ENCODE data around the gene IFNE. TPM values are rescaled to one million over a fixed set of nuclear protein-coding genes. Genes with fewer than 3 reads are reported as not detected.

The IFNE gene
- total and polyA plus RNA-seq, 2 donors (not counting 3 experiments of a cell fraction or from before 2014, with no cell fraction given) = 0.22 to 1.4 TPM

GRCh38 chr9:21513431-21513830, 31.3 kb upstream of the IFNE start:
- H3K4me2 ChIP-seq (ENCODE audit: insufficient read depth, low read length) = no peak overlapping the region
- no peak overlapping the region for H3K9ac ChIP-seq (replicated peaks; ENCODE audit: extremely low read depth, insufficient read depth, low read length)
- H3K4me3 ChIP-seq (replicated peaks in 1 of 3; ENCODE audit: insufficient read depth in 1 of 3, low read depth in 1 of 3, low read length in 3 of 3) = no peak overlapping the region
- POLR2A ChIA-PET = no interaction called here
- no peaks in the 10 kb centered on the region for H3K9me3 ChIP-seq (replicated peaks; ENCODE audit: control insufficient read depth, insufficient read depth, low read length)
- no peak overlapping the region for H3K27ac ChIP-seq (ENCODE audit: insufficient read depth, low read depth, low read length)
- no peaks in the 10 kb centered on the region for H4K20me1 ChIP-seq (replicated peaks; ENCODE audit: control insufficient read depth, extremely low read depth, insufficient read depth, low read length)
- FAIRE-seq (no peak), DNase-seq (ENCODE audit: low read depth, low spot score) (no peak)
- dilution Hi-C loops (cut with MboI; ENCODE audit: extremely low pct_ligation_motif_present, low sequenced_read_pairs) = no loop called here
- CTCF ChIA-PET = no interaction called here
- peaks cover 3% of the 10 kb centered on the region for H3K4me1 ChIP-seq (ENCODE audit: control insufficient read depth, extremely low read depth, insufficient read depth, low read length)
- intact Hi-C loops (cut with micrococcal nuclease) = no loop called here
- H3K9me1 ChIP-seq (replicated peaks; ENCODE audit: control insufficient read depth, extremely low read depth, insufficient read depth, low read length) = no peaks in the 10 kb centered on the region
- H2AFZ ChIP-seq (ENCODE audit: low read depth, low read length) = no peak overlapping the region
- H3K27me3 ChIP-seq (ENCODE audit: control insufficient read depth in 2 of 2, insufficient read depth in 2 of 2, low read length in 2 of 2) = no peaks in the 10 kb centered on the region
- peaks cover 0 to 4% of the 10 kb centered on the region in 2 experiments for H3K36me3 ChIP-seq (ENCODE audit: control insufficient read depth in 2 of 2, extremely low read depth in 1 of 2, insufficient read depth in 2 of 2, low read length in 2 of 2)
- no peak for TF ChIP-seq CTCF (IDR thresholded peaks at IDR 0.05; ENCODE audit: extremely low read depth in 1 of 2, insufficient read depth in 1 of 2, low read depth in 1 of 2, low read length in 2 of 2)
- TF ChIP-seq FOS (IDR thresholded peaks at IDR 0.05; ENCODE audit: borderline replicate concordance, insufficient read depth, low read length) = no peak
- no peak for TF ChIP-seq POLR2AphosphoS5 (IDR thresholded peaks at IDR 0.05; ENCODE audit: insufficient read depth, low read depth, low read length)
- no peak for TF ChIP-seq GATA2 (IDR thresholded peaks at IDR 0.05; ENCODE audit: insufficient read depth, insufficient read length, low read depth, low read length)
- no peak for TF ChIP-seq MAX (IDR thresholded peaks at IDR 0.05; ENCODE audit: insufficient read depth, insufficient read length)
- no peak for TF ChIP-seq EZH2 (IDR thresholded peaks at IDR 0.05; ENCODE audit: borderline replicate concordance, low read depth, low read length, severe bottlenecking)
- peaks cover 90% of the 10 kb centered on the region for H3K79me2 ChIP-seq (ENCODE audit: control insufficient read depth, insufficient read depth, low read length)
- BruUV-seq (replicated peaks) = no TSS peak

All from endothelial cell of umbilical vein (primary cell).